Glutamatergic neuron (in vitro differentiated cells): ENCODE data around the gene MAP4K5. TPM values are rescaled to one million over a fixed set of nuclear protein-coding genes. Genes with fewer than 3 reads are reported as not detected.
"Not testable (repeated sequence)": the region's sequence is repeated elsewhere in the genome, so short reads cannot be mapped to it uniquely, and the experiment has no call there.

Experiments used
- DNase-seq: peaks from one replicate; pipeline ENCODE4 v3.0.0; 2022
- H3K27ac Mint-ChIP-seq: one replicate; pipeline ENCODE4 v1.8.0; 2020; ENCODE audit warnings: mild to moderate bottlenecking, mixed read lengths, inconsistent platforms; ENCODE audit not compliant: unreplicated experiment
- H3K27me3 Mint-ChIP-seq: one replicate; pipeline ENCODE4 v1.8.0; 2020; ENCODE audit warnings: mild to moderate bottlenecking, moderate library complexity, mixed read lengths, inconsistent platforms; ENCODE audit not compliant: unreplicated experiment
- H3K36me3 Mint-ChIP-seq: one replicate; pipeline ENCODE4 v1.8.0; 2020; ENCODE audit warnings: mild to moderate bottlenecking, mixed read lengths, inconsistent platforms; ENCODE audit not compliant: unreplicated experiment
- H3K4me1 Mint-ChIP-seq: one replicate; pipeline ENCODE4 v1.8.0; 2020; ENCODE audit warnings: mild to moderate bottlenecking, low read depth, mixed read lengths, inconsistent platforms; ENCODE audit not compliant: unreplicated experiment
- H3K4me3 Mint-ChIP-seq: one replicate; pipeline ENCODE4 v1.8.0; 2020; ENCODE audit warnings: mild to moderate bottlenecking, mixed read lengths, inconsistent platforms; ENCODE audit not compliant: unreplicated experiment
- H3K9me3 Mint-ChIP-seq: one replicate; pipeline ENCODE4 v1.8.0; 2020; ENCODE audit warnings: mild to moderate bottlenecking, moderate library complexity, mixed read lengths, inconsistent platforms; ENCODE audit not compliant: unreplicated experiment
- total RNA-seq: library from RNA; stranded (reverse); fragmentation: NEBNext Ultra II Directional; extraction: Animal tissue kit (Norgen Biotek cat#: 25700); gene quantifications from one replicate; pipeline ENCODE4 v1.2.1, GENCODE V29; 2021; ENCODE audit not compliant: unreplicated experiment
- TF ChIP-seq, protein P1 (sequence below): fragments of 200-600 bp; sonication (generic); IDR thresholded peaks from one replicate; pipeline ENCODE4 v1.5.0; 2021; ENCODE audit not compliant: partially characterized antibody, unreplicated experiment

The MAP4K5 gene
- total RNA-seq, 1 donor from 2014 or later: 99.5 TPM

DNA sequence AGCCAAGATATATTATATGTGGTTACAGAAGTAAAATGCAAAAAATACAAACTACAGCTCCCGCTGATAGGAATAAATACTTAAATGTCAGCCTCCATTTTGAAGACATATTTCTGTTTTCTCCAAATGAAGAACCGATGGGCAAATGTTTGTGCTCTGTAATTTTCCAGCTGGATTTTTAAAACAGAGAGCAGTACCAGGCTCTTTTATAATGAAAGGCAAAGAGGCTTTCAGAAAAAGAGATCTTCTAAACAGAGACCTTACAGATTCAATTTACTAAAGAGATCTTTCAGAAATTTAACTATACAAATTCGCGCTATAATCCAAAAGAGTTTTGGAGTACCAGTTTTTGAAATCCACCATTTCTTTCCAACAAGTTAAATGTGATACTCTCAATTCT is 19.9 kb downstream of the MAP4K5 start:
- peaks cover 2% of the 10 kb centered on the region for H3K27me3 Mint-ChIP-seq
- no peak overlapping the region for H3K4me3 Mint-ChIP-seq
- TF ChIP-seq, protein P1, sequence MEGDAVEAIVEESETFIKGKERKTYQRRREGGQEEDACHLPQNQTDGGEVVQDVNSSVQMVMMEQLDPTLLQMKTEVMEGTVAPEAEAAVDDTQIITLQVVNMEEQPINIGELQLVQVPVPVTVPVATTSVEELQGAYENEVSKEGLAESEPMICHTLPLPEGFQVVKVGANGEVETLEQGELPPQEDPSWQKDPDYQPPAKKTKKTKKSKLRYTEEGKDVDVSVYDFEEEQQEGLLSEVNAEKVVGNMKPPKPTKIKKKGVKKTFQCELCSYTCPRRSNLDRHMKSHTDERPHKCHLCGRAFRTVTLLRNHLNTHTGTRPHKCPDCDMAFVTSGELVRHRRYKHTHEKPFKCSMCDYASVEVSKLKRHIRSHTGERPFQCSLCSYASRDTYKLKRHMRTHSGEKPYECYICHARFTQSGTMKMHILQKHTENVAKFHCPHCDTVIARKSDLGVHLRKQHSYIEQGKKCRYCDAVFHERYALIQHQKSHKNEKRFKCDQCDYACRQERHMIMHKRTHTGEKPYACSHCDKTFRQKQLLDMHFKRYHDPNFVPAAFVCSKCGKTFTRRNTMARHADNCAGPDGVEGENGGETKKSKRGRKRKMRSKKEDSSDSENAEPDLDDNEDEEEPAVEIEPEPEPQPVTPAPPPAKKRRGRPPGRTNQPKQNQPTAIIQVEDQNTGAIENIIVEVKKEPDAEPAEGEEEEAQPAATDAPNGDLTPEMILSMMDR: no peak
- peaks cover 4% of the 10 kb centered on the region for H3K9me3 Mint-ChIP-seq
- no peak for DNase-seq
- no peak overlapping the region for H3K27ac Mint-ChIP-seq
- H3K4me1 Mint-ChIP-seq: peaks cover 2% of the 10 kb centered on the region
- no peaks in the 10 kb centered on the region for H3K36me3 Mint-ChIP-seq

DNA sequence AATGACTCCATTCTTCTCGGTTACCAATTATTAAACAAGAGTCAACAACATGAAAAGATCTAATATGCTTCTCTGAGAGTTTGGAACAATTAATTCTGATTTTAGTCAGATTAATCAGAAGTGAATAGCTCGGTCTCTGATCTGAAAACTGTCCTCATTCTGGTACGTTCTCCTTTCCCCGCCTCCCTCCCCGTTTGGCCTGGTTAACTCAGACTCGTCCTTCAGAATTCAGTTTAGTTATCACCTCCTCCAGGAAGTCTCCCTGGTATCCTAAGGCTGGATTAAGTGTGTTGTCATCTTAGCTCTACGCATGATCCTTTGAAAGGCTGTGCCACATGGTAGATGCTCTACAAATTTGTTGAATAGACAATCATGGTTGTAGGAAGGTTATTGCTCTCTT is 22.2 kb downstream of the MAP4K5 start:
- Mint-ChIP-seq H3K27me3 (peaks cover 2% of the 10 kb centered on the region), H3K4me3 (no peak overlapping the region), H3K9me3 (peaks cover 4% of the 10 kb centered on the region), H3K27ac (no peak overlapping the region), H3K4me1 (peaks cover 5% of the 10 kb centered on the region), H3K36me3 (no peaks in the 10 kb centered on the region)
- TF ChIP-seq, protein P1: no peak
- DNase-seq: no peak

DNA sequence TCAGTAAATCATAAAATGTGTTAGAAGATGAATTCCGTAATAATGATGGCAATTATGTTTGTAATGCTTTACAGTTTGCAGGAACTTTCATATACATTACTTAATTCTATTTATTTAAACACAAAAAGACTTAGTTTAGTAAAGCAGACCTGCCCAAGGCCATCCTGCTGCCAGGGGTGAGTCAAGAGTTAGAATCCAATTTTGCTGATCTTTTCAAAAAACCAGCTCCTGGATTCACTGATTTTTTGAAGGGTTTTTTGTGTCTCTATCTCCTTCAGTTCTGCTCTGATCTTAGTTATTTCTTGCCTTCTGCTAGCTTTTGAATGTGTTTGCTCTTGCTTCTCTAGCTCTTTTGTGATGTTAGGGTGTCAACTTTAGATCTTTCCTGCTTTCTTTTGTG is 25.3 kb downstream of the MAP4K5 start:
- not testable (repeated sequence) for H3K36me3 Mint-ChIP-seq, H3K4me3 Mint-ChIP-seq, H3K9me3 Mint-ChIP-seq, H3K27me3 Mint-ChIP-seq, H3K4me1 Mint-ChIP-seq, DNase-seq
- H3K27ac Mint-ChIP-seq: peak overlapping the region; percentile 36

DNA sequence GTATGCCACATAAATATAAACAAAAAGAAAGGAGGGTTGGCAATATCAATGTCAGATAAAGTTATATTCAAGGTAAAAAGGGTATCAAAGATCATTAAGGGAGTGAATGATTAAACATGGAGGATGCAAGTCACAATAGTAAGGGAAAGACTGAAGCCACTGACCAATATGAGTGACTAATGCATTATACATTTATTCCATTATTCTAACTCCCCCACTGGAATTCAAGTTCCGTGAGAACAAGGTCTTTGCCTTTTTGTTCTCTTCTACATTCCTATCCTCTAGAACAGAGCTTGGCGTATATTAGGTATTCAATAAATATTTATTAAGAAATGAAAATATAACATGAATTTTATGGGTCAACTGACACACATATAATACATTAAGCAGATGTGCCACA is 30.7 kb downstream of the MAP4K5 start:
- Mint-ChIP-seq H3K9me3 (no peaks in the 10 kb centered on the region), H3K27me3 (peaks cover 2% of the 10 kb centered on the region), H3K27ac (no peak overlapping the region), H3K4me1 (peaks cover 3% of the 10 kb centered on the region), H3K36me3 (no peaks in the 10 kb centered on the region), H3K4me3 (no peak overlapping the region)
- TF ChIP-seq, protein P1: no peak
- no peak for DNase-seq

DNA sequence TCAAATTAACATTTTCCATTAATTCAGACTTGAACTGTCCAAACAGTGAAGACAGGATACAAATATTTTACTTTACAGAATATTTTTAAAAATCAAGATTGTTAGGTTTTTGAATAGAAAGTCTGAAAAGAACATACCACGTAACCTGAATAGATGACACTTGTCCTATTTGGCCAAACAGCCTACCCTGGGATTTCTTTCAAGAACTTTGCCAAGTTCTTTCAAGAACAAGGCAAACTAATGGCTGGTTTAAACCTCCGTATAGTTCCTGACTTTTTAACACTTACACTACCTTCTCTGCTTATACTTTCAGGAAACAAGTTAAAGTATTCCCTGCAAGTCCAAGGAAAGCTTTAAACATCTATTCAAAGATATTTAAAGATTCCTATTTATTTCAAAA is 35.0 kb downstream of the MAP4K5 start:
- Mint-ChIP-seq H3K4me1 (peaks cover 3% of the 10 kb centered on the region), H3K27ac (no peak overlapping the region), H3K36me3 (no peaks in the 10 kb centered on the region), H3K4me3 (no peak overlapping the region), H3K27me3 (peaks cover 2% of the 10 kb centered on the region), H3K9me3 (peaks cover 1% of the 10 kb centered on the region)
- TF ChIP-seq, protein P1: no peak
- no peak for DNase-seq

DNA sequence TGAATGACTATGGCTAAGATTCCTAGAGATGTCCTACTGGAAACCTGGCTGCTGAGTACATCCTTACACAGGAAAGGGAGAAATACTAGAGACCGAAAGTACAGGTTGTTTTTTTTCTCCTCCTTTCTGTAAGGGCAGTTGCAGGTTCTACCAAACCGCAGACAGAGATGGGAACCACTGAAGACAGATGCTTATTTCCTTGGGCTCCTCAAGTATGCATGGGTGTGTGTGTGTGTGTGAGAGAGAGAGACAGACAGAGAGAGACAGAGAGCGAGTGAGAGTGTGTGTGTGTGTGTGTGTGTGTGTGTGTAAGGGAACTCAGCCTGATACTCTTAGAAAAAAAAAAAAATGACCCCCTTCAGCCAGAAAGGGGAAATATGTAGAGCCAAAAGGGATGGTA is 42.5 kb downstream of the MAP4K5 start:
- Mint-ChIP-seq H3K36me3 (no peaks in the 10 kb centered on the region), H3K27ac (peak overlapping the region; percentile 21), H3K9me3 (peaks cover under 1% of the 10 kb centered on the region), H3K27me3 (no peaks in the 10 kb centered on the region), H3K4me3 (no peak overlapping the region), H3K4me1 (peaks cover 2% of the 10 kb centered on the region)
- TF ChIP-seq, protein P1: no peak
- no peak for DNase-seq
